ENCODE data around the gene ATP1A1.

ATP1A1 gene

DNA sequence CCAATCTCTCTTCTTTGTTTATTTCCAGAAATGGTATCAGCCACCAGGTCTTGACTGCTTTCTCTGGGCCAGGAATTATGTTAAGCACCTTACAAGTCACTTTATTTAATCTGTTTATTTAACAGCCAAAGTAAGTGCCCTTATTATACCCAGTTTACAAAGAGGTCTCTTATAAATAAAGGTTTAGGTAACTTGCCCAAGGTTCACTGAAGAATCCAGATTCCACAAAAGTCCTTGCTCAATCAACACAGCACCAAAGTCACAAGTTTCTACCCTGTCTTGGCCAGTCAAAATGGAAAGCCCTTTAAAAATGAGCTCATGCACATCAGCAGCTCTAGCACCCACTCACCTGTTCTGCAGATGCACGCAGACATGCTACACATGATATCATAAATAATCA is 28.0 kb upstream of the ATP1A1 start:
- DNase-seq (ENCODE audit: low spot score) = no peak

DNA sequence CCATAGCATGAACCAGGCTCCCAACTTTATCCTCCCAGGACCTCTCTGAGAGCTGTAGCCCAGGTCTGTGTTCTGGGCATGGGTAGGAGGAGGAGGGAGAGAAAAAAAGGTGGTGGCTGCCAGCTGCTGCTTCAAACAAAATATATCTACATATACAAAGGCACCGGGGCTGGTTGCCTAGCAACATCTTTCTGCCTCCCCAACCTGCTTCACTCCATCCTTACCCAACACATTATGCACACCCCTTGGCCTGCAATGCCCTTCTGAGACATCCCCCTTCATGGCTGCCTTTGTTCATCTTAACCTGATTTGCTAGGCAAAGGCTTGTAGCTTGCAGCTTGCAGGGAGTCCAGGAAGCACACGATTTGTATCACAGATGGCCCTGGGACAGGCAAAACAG is 27.2 kb upstream of the ATP1A1 start:
- DNase-seq (ENCODE audit: low spot score) = no peak

DNA sequence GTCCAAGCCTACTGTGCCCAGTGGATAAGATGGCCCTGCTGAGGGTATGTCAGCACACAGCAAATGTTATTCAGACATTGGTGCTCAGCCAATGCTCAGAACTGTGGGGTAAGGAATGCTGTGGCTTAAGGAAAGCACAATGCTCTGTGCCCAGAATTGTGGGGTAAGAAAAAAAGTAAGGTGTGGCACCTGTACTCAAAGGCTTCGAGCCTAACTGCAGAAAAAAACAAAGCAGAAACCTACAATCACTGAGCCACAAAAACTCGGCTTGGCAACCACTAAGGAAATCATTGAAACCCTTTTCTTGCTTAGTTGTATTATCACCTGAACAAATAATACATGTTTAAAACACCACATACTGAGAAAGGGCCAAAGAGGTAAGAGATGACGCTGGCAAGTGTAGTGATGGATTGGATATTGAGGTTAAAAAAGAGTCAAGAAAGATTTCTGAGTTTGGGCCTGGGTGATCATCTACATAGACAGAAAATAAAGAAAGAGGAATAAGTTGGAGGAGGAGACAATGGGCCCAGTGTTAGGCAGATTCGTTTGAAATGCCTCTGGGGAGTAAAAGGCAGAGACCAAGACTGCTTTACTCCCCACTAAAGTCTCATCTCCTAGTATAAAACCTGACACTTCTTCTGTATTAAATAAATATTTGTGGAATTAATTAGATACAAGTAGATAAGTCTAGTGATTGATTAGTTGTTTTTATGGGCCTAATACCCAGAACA is 25.9 kb upstream of the ATP1A1 start:
- no peak for DNase-seq (ENCODE audit: low spot score)

DNA sequence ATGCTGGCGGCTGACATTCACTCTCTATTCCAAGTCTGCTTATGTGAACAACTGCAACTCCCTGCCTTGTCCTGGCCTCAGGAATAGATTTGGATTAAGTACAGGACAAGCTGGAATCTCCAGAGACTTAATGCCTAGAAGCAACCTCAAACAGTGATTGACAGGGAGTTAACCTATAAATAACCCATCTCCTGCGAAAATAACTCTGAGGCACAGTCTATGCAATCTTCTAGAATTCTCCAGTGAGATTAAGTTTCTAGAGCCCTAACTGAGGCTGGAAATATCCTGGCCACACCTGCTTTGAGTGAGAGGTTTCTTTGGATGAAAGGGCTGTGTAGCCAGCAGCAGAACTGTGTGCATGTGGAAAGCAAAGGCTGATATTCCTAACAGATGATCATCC is 25.3 kb upstream of the ATP1A1 start:
- DNase-seq (ENCODE audit: low spot score) = no peak

DNA sequence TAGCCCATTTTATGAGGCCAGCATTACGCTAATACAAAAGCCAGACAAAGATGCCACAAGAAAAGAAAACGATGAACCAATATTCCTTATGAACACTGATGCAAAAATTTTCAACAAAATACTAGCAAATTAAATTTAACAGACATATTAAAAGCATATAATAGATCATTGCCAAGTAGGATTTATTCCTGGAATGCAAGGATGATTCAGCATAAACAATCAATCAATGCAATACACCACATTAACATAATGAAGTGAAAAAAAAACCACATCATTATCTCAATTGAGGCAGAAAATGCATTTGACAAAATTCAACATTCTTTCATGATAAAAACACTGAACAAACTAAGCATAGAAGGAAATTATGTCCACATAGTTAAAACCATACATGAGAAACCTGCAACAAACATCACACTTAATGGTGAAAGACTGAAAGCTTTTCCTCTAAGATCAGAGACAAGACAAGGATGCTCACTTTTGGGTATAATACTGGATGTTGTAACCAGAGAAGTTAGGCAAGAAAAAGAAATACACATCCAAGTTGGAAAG is 22.9 kb upstream of the ATP1A1 start:
- no peak for DNase-seq (ENCODE audit: low spot score)

DNA sequence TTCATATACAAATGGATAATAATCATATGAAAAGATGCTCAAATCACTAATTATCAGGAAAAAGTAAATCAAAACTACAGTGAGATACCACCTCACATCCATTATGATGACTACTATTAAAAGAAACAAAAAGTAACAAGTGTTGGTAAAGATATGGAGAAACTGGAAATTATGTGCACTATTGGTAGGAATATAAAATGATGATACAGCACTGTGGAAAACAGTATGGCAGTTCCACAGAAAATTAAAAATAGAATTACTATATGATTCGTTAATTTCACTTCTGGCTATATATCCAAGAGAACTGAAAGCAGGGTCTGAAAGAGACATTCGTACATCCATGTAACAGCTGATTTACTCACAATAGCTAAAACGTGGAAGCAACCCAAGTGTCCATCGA is 21.1 kb upstream of the ATP1A1 start:
- no peak for DNase-seq (ENCODE audit: low spot score)

DNA sequence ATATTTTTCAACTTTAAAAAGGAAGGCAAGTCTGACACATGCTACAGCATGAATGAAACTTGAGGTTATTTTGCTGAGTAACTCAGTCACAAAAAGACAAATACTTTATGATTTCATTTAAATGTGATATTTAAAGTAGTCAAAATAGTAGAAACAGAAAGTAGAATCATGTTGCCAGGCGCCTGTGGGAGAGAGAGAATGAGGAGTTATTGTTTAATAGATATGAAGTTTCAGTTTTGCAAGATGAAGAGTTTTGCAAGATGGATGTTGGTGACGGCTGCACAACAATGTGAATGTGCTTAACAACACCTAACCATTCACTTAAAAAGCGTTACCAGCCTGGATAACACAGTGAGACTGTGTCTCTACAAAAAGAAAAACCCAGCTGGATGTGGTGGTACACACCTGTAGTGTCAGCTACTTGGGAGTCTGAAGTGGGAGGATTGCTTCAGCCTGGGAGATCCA is 20.7 kb upstream of the ATP1A1 start:
- no peak for DNase-seq (ENCODE audit: low spot score)

DNA sequence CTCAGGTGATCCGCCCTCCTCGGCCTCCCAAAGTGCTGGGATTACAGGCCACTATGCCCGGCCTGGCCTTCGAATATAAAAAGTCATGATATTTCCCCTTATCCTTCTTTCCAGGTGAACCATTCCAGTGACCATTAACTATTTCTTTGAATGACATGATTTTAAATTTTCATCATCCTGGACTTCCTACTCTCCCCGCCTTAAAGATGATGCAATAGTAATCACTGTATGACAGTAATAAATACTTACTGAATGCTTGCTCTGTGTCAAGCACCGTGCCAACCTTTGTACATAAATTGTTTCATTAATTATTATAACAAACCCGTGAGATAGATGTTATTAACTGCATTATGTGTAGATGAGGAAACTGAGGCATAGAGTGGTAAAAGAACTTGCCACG is 19.9 kb upstream of the ATP1A1 start:
- no peak for DNase-seq (ENCODE audit: low spot score)

DNA sequence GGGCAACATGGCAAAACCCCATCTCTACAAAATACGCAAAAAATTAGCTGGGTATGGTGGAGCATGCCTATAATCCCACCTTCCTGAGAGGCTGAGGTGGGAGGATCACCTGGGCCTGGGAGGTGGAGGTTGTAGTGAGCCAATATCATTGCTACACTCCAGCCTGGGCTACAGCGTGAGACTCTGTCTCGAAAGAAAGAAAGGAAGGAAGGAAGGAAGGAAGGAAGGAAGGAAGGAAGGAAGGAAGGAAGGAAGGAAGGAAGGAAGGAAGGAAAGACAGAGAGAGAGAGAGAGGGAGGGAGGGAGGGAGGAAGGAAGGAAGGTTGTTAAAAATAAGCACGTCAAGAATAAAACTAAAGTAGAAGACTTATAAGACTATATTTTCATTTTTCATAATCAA is 17.0 kb upstream of the ATP1A1 start:
- no peak for DNase-seq (ENCODE audit: low spot score)

DNA sequence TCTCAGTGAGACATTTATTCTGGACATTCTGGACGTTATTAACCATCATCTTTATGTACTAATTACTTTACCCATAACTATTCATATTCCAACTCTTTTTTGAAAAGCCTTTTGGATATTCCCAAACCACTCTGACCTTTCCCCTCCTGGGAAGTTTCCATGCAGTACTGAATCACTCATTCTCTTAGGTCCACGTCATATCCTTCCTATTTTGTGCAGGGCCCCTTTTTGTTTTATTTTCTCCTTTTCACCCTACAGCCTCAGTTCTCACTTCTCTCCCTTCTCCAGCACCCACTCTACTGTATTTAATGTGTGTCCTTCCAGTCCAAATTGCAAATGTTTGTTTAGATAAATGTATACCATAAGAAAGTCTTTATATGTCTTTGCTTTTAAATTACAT is 16.4 kb upstream of the ATP1A1 start:
- peak; percentile 18 for DNase-seq (ENCODE audit: low spot score)

DNA sequence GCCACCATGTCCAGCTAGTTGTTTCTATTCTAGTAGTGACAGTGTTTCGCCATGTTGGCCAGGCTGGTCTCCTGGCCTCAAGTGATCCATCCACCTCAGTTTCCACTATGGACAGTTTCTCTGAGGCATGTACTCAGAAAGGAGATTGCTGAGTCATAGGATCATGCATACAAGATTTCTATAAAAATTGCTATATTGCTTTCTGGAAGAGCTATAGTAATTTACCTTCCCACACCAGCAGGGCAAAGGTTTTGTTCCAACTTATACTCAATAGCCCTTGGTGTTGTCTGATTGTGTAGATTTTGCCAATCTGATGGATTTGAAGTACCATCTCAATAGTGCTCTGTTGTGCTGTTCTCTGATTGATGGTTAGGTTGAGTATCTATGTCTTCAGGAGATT is 15.6 kb upstream of the ATP1A1 start:
- no peak for DNase-seq (ENCODE audit: low spot score)

DNA sequence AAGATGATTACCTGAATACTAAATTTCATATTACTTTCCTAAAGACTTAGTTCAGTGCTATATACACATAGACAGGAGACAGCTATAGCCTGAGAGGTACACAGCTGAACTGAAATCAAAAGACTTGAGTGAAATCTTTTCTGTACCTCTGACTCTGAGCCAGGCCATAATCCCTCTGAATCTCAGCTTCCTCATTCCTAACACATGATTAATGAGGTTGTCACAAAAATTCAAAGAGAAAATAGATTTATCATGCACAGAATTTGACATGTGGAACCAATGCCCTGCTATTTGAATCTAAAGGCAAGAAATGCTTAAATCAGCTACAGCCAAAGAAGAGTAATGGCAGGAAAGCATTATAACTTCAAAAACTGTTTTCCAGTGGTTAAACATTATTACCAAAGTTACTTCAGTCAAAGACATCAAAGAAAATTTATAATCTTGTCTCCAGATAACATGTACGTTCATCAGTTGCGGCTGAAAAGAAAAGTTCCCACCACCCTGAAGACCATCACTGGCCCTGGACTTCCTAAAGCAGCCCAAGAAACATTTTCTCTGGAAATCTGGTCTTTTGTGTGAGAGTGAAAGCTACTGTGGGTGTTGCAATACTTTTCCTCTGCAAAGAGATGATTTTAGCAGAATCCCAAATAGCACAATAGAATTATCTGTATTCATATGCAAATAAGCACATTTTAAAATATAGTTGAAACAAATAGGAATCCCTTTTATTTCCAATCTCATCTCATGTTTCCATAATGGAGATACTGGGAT is 13.8 kb upstream of the ATP1A1 start:
- no peak for DNase-seq (ENCODE audit: low spot score)

DNA sequence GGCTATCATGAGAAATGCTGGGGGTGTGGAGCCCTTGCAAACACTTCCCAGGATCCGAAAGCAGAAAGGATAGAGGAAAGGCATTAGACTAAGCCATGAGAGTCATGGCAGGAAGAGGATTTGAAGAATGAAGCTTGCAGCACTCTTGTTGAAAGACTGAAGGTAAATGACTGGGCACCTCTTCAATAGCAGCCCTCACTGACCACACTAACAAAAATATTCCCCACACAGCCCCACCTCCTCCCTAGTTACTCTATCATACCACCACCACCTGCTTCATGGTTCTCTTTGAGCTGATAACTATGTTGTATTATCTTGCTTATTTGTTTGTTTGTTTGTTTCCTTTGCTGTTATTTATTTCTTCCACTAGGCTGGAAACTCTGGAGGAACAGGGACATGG is 13.2 kb upstream of the ATP1A1 start:
- no peak for DNase-seq (ENCODE audit: low spot score)

DNA sequence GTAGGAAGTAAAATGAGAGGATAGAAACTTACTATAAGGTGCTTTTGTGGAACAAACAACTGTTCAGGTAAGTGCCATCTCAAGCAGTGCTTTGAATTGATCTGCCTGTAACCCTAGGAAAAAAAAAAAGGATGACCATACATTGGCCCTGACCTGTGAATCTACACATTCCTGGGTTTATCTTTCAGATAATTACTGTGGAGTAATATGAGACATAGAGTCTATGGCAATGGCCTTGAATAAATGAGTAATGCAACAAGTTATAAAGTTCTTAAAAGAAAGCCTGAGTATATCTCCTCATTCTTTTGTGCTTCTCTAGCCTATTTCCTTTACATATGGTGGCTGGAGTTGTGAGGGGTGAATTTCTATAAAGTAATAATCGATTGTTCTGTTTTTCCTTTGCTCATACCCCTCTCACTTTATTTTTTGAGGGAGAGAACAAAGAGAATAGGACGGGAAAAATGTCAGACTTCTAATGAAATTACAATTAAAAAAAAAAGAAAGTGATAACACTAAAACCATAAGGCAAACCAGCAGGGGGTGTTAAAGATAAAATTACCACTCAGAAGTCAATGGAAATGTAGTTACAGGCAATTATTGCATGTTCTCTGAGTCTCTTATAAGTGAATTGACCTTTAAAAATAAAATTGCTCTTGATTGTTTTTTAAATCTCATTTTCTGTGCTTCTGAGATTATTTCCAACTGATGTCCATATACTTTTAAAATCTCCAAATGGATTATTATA is 12.4 kb upstream of the ATP1A1 start:
- DNase-seq (ENCODE audit: low spot score) = no peak

DNA sequence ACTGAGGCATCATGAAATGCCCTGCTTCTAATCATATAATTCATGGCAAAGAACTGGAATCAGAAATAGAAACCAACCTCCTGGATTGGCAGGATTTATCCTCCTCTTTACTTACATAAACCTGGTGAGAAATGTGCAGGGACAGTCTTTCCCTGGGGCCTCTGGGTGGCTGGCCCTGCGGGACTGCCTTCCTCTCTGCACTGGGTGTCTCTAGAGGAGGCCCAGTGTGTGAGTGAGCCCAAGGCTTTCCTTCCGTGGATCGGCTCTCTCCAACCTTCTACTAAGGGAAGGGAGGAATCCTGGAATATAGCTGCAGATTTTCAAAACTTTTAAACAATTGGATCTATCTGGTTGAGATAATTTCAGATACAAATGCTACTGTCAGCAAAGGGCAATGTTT is 11.4 kb upstream of the ATP1A1 start:
- no peak for DNase-seq (ENCODE audit: low spot score)

DNA sequence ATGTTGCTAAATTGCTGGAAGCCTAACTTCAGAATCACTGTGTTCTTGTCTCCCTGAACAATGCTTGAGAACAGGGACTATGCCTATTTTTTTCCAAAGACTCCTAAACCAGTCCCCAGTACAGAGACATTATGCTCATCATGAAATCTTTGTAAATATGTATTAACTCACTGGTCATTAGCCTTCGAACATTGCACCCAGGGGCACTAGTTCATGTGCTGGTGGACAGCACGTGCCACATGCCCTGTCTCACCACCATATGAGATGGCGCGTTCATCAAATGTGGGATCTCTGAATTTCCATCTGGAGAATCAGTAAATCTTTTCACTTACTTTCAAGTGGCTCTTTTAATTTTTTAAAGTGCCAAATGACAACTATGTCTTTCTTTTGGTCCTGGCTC is 11.0 kb upstream of the ATP1A1 start:
- DNase-seq (ENCODE audit: low spot score) = no peak

DNA sequence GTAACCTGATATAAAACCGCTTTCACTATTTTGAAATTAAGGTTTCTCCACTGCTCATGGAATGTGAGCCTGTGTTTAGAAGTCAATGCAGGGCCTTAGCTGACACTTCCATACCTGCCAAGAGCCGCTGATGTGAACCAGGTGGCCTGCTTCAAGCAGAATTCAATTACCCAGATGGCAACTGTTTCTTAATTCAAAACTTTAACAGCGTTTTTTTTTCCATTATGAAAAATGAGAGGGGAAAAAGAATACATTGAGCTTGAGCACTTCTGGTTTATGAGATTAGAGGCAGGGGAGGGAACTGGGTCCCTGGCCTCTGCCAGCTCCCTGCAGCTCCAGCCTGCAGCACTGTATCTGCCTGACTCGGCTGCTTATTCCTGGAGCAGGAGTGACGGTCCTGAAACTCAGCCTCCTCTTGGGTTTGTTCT is 7.7 kb upstream of the ATP1A1 start:
- no peak for DNase-seq (ENCODE audit: low spot score)

DNA sequence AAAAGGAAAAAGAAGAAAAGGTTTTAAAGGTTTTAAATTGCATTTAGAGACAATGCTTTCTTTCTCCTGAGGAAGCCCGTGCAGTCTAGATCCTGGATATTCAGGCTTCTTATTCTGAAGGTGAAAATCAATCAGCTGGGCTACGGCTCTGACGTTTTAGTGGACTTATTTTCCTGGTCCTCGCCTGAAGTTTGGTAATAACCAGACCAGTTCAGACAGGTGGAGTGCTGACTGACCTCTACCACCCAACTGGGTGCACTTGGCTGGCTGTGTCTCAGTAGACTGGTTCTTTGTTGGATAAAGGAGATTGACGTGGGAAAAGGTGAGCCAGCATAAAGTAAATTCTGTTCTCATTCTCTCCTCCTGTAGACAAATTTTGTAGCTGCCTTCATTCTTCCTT is 7.2 kb upstream of the ATP1A1 start:
- DNase-seq (ENCODE audit: low spot score) = no peak

DNA sequence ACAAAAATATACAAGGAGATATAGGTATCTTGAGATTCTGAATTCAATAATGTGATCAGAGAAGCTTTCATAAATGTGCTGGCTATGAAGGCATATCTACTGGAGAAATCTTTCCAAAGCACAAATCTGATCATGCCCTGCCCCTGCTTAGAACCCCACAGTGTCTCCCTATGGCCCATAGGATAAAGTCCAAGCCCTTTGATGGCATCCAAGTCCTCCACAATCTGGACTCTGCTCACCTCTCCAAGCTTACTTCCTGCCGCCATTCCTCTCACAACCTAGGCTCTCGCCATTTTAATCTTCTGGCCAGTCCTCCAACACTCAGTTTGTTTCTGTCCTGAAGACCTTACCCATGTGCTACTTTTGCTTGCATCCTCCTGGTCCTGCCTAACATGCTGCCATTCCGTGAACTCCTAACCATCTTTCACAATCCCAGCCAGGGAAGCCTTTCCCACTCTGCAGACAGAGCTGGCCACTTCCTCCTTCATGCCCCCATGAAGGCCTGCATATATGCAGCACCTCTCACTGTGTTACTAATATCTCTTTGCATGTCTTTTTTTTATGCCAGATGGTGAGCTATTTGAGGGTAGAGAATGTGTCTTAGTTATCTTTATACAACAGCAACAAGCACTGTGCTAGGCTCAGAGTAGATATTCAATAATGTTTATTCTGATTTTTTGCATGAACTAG is 5.6 kb upstream of the ATP1A1 start:
- no peak for DNase-seq (ENCODE audit: low spot score)

DNA sequence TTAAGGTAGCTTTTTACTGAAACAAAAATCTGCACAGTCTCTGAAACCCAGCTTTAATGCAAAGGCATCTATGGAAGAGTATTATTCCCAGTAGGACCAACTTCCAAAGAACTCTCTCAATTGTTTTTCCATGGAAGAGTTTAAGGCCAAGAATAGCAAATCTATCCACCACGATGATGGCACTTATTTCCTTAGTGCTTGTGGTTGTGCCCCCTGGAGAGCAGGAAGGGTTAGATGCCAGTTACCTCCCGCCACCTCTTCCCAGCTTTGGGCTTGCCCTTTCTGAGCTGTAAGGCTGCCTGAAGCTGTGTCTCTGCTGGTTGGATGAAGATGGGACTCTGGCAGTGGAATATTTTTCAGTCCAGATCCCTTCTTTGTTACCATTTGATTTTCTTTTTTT is 4.8 kb upstream of the ATP1A1 start:
- no peak for DNase-seq (ENCODE audit: low spot score)

DNA sequence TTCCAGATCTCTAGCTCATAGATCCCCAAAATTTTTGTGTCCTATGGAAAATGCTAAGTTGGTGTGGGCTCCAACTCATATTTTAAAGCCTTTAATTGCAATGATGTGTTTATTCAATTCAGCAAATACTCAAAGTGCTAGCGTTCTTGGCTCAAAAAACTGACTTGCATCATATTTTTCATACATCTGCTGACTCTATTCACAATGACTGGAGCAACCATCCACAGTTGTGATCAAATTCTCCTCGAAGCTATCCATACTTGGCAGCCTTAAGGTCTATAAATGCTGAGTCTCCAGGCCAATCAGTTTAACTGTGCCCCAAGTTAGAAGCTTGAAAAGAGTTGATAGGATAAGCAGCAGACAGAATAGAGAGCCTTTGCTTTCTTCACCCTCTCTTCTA is 2.9 kb upstream of the ATP1A1 start:
- no peak for DNase-seq (ENCODE audit: low spot score)

DNA sequence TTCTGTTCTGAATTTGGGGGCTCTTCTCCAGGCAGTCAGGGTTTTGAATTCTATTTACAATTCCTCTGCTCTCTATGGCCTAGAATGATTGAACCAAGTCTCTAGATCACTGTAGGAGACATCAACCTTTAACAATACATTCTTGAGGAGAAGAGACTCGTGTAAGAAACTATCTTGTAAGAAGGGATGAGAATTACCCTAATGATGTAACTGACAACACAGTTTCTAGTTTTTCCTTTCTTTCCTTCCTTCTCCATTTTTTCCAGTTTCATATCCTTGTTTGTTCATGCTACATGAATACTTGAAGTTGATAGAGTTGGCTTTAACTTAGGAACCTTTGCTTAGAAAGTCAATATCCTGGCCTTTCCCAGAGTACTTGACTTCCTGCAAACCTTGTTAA is 1.3 kb upstream of the ATP1A1 start:
- DNase-seq (ENCODE audit: low spot score) = no peak
